HG03457 (cell line): ENCODE results near the gene SLC9A6.

Experiments
- ATAC-seq: cut with Tn5 transposase; IDR thresholded peaks from one replicate; pipeline ENCODE4 v1.9.1; 2021; ENCODE audit warnings: moderate number of reproducible peaks; ENCODE audit not compliant: unreplicated experiment

The SLC9A6 gene

DNA sequence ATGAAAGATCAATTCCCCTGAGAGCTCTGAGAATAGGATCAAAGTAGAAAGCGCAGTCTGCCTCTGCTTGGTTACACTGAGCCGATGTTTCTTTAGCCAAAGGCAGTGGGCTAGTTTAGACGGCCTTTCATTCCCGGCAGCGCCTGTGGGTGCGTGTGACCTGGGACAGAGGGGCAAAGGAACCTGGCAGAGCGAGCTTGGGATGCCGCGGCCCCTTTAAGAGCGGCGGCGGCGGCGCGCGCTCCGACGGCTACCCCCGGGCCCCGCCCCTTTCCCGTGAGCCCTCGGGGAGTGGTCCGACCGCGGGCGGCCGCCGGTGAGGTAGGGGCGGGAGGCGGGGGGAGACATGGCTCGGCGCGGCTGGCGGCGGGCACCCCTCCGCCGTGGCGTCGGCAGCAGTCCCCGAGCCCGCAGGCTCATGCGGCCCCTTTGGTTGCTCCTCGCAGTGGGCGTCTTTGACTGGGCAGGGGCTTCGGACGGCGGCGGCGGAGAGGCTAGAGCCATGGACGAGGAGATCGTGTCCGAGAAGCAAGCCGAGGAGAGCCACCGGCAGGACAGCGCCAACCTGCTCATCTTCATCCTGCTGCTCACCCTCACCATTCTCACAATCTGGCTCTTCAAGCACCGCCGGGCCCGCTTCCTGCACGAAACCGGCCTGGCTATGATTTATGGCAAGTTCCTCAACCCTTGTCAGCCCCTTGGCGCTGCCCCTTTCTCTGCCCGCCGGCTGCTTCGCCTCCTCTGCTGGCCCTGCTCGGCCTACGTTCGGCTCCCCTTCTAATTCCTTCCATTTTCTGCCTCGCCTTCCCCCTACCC lies at the start of gene SLC9A6:
Gene SLC9A6, plus strand, starts transcription at position 279 of the 816 bp plus-strand sequence. Its CDS starts 224 bp downstream, at position 503.
- ATAC-seq, result peak; percentile 89

GRCh38 chrX:135944486-135944885 lies 40.7 kb upstream of the SLC9A6 start:
- ATAC-seq, result no peak

DNA sequence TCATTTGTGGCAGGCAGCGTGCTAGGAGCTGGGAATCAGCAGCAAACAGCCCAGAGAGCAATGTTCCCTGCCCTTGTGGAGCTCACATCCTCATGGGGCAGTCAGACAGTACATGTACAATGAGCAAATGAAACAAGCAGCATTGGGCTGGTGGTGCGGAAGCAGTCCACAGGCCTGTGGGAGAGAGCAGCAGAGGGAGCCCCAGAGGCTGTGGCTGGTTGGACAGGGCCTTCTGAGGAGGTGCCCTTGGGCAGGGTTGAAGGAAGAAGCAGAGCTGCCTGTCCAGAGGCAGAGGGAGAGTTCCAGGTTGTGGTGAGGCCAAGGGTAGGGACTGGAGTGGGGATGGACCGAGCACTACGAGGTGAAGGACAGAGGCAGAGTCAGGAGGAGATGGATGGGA lies 33.9 kb upstream of the SLC9A6 start:
- no peak for ATAC-seq

DNA sequence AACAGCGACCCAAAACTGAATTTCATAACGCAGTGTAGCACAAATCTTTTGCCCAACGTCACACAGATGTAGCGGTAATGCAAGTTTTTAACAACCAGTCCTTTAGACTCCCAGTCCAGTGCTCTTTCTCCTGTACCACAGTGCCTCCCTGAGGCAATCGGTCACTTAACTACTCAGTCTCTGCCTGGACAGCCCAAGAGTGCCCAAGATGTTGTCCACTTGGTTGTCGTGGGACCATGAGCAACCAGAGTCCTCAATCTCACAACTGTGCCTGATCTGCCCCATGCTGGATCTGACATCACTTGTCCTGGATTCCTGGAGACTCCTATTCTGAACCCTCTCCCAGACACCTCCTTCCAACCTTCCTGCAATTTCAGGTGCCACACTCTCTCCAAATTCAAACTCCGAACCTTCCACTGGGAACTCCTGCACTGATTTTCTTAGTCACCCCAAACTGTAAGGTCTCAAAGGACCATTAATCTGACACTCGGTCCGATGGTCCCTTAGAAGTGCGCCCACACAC lies 12.1 kb upstream of the SLC9A6 start:
- no peak for ATAC-seq

GRCh38 chrX:135973548-135974278 lies 11.5 kb upstream of the SLC9A6 start, which contains the start of gene MMGT1:
TSS of gene MMGT1 (minus strand) at chrX:135973988. CDS start at chrX:135973675, 313 bp downstream.
- ATAC-seq, result peak; percentile 69

- ATAC-seq, result no peak
These were observed 10.9 kb upstream of the SLC9A6 start for GRCh38 chrX:135974279-135974856.

DNA sequence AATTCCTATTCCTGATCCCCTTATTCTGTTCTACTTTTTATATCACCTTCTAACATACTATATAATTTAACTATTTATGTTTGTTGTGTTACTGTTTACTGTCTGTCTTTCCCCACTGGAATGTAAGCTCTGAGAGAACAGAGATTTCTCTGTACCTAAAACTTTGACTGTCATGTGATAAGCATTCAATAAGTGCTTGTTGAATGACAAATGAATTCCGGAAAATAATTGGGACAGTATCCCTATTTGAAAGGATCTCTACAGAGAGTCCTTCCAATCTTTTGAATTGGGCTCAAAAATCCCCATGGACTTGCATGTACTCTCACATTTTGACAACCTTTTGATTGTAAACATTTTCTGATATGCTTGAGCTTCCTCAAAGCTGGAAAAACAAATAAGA lies 9.8 kb upstream of the SLC9A6 start:
- ATAC-seq, result no peak

GRCh38 chrX:135977611-135978010 lies 7.6 kb upstream of the SLC9A6 start:
- no peak for ATAC-seq

DNA sequence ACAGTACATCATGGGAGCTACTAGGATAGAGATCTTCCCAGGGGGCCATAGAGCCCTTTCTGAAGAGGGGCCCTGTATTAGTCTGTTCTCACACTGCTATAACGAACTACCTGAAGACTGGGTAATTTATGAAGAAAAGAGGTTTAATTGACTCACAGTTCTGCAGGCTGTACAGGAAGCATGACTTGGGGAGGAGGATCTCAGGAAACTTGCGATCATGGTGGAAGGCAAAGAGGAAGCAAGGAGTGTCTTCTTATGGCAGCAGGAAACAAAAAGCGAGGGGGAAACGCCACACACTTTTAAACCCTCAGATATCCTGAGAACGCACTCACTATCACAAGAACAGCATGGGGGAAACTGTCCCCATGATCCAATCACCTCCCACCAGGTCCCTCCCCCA lies 4.2 kb upstream of the SLC9A6 start:
- ATAC-seq, result no peak

GRCh38 chrX:135981668-135982067 lies 3.6 kb upstream of the SLC9A6 start:
- no peak for ATAC-seq

DNA sequence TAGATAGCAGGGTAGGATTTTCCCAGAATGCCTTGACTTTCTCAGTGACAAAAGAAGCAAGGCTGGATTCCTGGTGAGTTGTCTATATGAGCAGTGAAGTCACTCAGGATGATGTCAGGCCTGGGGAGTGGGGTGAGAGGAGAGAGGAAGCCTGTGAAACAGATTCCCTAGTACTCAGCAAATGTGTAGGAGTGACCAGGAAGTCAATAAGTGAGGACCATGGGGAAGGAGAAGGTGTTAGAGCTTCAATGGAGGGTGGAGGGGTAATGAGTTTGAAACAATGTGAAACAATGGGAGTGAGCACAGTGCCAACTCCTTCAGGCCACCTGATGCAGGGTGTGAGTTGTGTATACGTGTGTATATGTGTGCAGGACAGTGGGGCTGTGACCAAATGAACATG lies 2.4 kb upstream of the SLC9A6 start:
- ATAC-seq, result no peak

DNA sequence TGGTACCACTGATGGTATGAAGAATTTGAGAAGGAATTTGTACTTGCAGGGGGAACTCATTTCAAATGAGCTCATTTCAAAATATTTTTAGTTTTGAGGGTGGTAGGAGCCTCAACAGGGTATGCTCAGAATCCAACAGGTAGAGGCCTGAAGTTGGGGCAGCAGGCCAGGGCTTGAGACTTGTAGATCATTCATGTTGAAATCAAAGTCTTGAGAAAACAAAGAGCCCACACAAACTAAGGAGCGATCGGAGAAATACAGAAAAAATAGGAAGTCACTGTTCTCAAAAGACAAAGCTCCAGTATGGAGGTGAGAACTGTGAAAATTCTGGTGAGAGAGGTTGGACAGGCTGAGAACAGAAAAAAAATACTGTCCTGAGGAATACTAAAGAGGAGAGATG lies 979 bp upstream of the SLC9A6 start:
- no peak for ATAC-seq

- peak; percentile 23 for ATAC-seq
These were observed 461 bp upstream of the SLC9A6 start for GRCh38 chrX:135984791-135985156.

DNA sequence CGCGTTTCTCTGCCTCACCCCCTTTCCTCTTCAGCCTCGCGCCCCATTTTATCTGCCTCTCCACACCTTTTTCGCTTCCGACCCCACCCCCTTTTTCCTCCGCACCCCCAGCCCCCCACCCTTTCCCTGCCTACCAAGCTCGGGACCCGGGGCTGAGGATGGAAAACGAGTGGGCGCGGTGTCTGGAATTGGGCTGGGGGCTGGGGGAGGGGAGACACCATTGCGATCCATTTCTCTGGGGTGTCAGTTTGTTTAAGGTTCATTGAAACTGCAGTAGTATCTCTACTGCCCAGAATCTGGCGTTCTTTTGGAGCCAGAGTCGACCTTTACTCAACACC lies 707 bp downstream of the SLC9A6 start:
- no peak for ATAC-seq

DNA sequence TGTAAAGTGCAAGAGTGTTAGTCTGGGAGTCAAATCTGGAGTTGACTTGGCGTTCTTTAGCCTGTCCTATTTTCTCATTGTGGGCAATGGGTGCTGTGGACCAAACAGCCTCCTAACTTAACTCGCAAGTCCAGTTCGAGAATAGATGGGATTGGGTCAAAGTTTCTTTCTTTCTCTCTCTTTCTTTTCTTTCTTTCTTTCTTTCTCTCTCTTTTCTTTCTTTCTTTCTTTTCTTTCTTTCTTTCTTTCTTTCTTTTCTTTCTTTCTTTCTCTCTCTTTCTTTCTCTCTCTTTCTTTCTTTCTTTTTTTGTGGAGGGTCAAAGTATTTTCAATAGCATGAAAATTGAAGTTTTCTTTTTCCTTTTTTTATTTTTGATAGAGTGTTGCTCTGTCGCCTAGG lies 3.0 kb downstream of the SLC9A6 start:
- no peak for ATAC-seq

- ATAC-seq, result no peak
These were observed 29.8 kb downstream of the SLC9A6 start for GRCh38 chrX:136015016-136015415.

GRCh38 chrX:136016881-136017280 lies 31.6 kb downstream of the SLC9A6 start:
- ATAC-seq, result no peak

- no peak for ATAC-seq
These were observed 34.0 kb downstream of the SLC9A6 start for GRCh38 chrX:136019226-136019625.

GRCh38 chrX:136021160-136021559 lies 35.9 kb downstream of the SLC9A6 start:
- ATAC-seq, result peak; percentile 87

DNA sequence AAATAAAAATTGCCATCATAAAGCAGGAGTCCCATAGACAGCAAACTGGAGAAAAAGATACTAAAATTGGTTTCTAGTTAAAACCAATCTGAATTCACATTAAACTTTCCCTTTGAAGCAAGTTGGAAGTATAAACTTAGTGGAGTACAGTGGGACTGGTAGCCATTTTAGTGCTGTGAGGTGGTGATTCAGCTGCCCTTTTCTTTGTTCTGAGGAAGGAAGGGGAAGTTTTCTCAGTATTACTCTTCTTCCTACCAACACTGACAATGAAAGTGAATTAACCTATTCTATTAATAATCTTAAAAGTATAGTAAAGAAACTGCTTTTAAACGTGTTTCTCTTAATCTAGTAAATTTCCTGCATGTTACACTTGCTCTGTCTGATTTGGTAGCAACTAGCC lies 36.7 kb downstream of the SLC9A6 start:
- no peak for ATAC-seq

- ATAC-seq, result no peak
These were observed 39.9 kb downstream of the SLC9A6 start for GRCh38 chrX:136025091-136025490.
